ENCODE results near the gene MOB3B. TPM values are rescaled to one million over a fixed set of nuclear protein-coding genes. Genes with fewer than 3 reads are reported as not detected.

The MOB3B gene
- total and polyA plus RNA-seq, 2 of the 13 experiments (the other 11 are each of a cell fraction or from before 2014, with no cell fraction given) = 0.03 to 0.09 TPM

DNA sequence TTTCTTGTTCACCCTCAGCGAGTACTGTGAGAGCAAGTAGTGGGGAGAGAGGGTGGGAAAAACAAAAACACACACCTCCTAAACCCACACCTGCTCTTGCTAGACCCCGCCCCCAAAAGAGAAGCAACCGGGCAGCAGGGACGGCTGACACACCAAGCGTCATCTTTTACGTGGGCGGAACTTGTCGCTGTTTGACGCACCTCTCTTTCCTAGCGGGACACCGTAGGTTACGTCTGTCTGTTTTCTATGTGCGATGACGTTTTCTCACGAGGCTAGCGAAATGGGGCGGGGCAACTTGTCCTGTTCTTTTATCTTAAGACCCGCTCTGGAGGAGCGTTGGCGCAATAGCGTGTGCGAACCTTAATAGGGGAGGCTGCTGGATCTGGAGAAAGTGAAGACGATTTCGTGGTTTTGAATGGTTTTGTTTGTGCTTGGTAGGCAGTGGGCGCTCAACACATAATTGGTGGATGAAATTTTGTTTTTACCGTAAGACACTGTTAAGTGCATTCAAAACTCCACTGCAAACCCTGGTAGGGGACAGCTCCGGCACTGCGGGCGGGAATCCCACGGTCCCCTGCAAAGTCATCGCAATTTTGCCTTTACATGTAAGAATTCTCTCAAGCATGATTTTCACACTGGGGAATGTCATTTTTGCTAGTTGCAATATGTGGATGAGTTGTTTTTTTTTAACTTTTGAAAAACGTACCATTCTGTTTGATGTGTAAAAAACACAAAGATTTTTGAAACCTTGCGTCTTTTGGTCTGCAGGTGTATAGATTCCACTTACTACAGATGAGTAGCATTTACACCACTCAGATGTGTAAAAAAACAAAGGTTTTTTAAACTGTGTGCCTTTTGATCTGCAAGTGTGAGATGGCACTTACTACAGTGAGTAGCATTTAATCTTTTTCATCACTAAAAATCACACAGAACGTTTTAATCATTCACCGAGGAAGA lies 44.3 kb upstream of the MOB3B start (continued):
- no peak for TF ChIP-seq ZNF20 (CRISPR knock-in tag; IDR thresholded peaks at IDR 0.05)
- TF ChIP-seq ZNF724P (CRISPR knock-in tag; IDR thresholded peaks at IDR 0.05; ENCODE audit: borderline replicate concordance) = no peak
- TF ChIP-seq, protein P1, sequence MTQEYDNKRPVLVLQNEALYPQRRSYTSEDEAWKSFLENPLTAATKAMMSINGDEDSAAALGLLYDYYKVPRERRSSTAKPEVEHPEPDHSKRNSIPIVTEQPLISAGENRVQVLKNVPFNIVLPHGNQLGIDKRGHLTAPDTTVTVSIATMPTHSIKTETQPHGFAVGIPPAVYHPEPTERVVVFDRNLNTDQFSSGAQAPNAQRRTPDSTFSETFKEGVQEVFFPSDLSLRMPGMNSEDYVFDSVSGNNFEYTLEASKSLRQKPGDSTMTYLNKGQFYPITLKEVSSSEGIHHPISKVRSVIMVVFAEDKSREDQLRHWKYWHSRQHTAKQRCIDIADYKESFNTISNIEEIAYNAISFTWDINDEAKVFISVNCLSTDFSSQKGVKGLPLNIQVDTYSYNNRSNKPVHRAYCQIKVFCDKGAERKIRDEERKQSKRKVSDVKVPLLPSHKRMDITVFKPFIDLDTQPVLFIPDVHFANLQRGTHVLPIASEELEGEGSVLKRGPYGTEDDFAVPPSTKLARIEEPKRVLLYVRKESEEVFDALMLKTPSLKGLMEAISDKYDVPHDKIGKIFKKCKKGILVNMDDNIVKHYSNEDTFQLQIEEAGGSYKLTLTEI (CRISPR knock-in tag; conservative IDR thresholded peaks at IDR 0.05) = no peak
- TF ChIP-seq TCF7L2 (IDR thresholded peaks at IDR 0.05; ENCODE audit: low read depth, low read length) = no peak
- TF ChIP-seq GABPB1 (CRISPR knock-in tag; IDR thresholded peaks at IDR 0.05) = peak; percentile 89
- TF ChIP-seq SRY (CRISPR knock-in tag; IDR thresholded peaks at IDR 0.05) = no peak
- TF ChIP-seq, protein P2, sequence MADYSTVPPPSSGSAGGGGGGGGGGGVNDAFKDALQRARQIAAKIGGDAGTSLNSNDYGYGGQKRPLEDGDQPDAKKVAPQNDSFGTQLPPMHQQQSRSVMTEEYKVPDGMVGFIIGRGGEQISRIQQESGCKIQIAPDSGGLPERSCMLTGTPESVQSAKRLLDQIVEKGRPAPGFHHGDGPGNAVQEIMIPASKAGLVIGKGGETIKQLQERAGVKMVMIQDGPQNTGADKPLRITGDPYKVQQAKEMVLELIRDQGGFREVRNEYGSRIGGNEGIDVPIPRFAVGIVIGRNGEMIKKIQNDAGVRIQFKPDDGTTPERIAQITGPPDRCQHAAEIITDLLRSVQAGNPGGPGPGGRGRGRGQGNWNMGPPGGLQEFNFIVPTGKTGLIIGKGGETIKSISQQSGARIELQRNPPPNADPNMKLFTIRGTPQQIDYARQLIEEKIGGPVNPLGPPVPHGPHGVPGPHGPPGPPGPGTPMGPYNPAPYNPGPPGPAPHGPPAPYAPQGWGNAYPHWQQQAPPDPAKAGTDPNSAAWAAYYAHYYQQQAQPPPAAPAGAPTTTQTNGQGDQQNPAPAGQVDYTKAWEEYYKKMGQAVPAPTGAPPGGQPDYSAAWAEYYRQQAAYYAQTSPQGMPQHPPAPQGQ (CRISPR knock-in tag; IDR thresholded peaks at IDR 0.05; ENCODE audit: borderline replicate concordance) = no peak
- TF ChIP-seq TSC22D2 (CRISPR knock-in tag; IDR thresholded peaks at IDR 0.05; ENCODE audit: borderline replicate concordance) = no peak
- no peak for TF ChIP-seq RFX1 (IDR thresholded peaks at IDR 0.05)
- TF ChIP-seq NFRKB (IDR thresholded peaks at IDR 0.05) = no peak
- no peak for TF ChIP-seq ERF (CRISPR knock-in tag; IDR thresholded peaks at IDR 0.05)
- 0 out of 2 replicates have a peak, but pooled peaks have one; percentile 51 for TF ChIP-seq NFKBIZ (CRISPR knock-in tag; IDR thresholded peaks at IDR 0.05)
- TF ChIP-seq KLF9 (CRISPR knock-in tag; IDR thresholded peaks at IDR 0.05; ENCODE audit: low read depth) = no peak
- no peak for TF ChIP-seq ZNF296 (CRISPR knock-in tag; conservative IDR thresholded peaks at IDR 0.05)
- no peak for TF ChIP-seq KDM5A (IDR thresholded peaks at IDR 0.05; ENCODE audit: borderline replicate concordance, low read length)
- TF ChIP-seq ZFP62 (CRISPR knock-in tag; IDR thresholded peaks at IDR 0.05) = no peak
- no peak for TF ChIP-seq BORCS8-MEF2B (CRISPR knock-in tag; IDR thresholded peaks at IDR 0.05)
- TF ChIP-seq CAMTA2 (CRISPR knock-in tag; IDR thresholded peaks at IDR 0.05; ENCODE audit: borderline replicate concordance) = no peak
- TF ChIP-seq, protein P3, sequence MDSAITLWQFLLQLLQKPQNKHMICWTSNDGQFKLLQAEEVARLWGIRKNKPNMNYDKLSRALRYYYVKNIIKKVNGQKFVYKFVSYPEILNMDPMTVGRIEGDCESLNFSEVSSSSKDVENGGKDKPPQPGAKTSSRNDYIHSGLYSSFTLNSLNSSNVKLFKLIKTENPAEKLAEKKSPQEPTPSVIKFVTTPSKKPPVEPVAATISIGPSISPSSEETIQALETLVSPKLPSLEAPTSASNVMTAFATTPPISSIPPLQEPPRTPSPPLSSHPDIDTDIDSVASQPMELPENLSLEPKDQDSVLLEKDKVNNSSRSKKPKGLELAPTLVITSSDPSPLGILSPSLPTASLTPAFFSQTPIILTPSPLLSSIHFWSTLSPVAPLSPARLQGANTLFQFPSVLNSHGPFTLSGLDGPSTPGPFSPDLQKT (CRISPR knock-in tag; IDR thresholded peaks at IDR 0.05; ENCODE audit: borderline replicate concordance) = no peak
- TF ChIP-seq POLR2AphosphoS5 (IDR thresholded peaks at IDR 0.05; ENCODE audit: low read depth, low read length) = peak; percentile 71
- no peak for TF ChIP-seq NONO (IDR thresholded peaks at IDR 0.05)
- no peak for TF ChIP-seq NONO (CRISPR knock-in tag; conservative IDR thresholded peaks at IDR 0.05)
- TF ChIP-seq ZNF775 (CRISPR knock-in tag; IDR thresholded peaks at IDR 0.05; ENCODE audit: borderline replicate concordance) = no peak
- no peak for TF ChIP-seq PCBP1 (IDR thresholded peaks at IDR 0.05; ENCODE audit: borderline replicate concordance, low read depth, low read length)
- TF ChIP-seq, protein P4, sequence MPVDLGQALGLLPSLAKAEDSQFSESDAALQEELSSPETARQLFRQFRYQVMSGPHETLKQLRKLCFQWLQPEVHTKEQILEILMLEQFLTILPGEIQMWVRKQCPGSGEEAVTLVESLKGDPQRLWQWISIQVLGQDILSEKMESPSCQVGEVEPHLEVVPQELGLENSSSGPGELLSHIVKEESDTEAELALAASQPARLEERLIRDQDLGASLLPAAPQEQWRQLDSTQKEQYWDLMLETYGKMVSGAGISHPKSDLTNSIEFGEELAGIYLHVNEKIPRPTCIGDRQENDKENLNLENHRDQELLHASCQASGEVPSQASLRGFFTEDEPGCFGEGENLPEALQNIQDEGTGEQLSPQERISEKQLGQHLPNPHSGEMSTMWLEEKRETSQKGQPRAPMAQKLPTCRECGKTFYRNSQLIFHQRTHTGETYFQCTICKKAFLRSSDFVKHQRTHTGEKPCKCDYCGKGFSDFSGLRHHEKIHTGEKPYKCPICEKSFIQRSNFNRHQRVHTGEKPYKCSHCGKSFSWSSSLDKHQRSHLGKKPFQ (CRISPR knock-in tag; IDR thresholded peaks at IDR 0.05; ENCODE audit: insufficient replicate concordance) = no peak

Data from HepG2 (cell line).